HG03558 (cell line): ENCODE results near the gene SLMAP.
A peak's percentile ranks its signal among the peaks of the same experiment; 100 is the strongest.
"Not testable (repeated sequence)": the region's sequence is repeated elsewhere in the genome, so short reads cannot be mapped to it uniquely, and the experiment has no call there.

Experiments used
- ATAC-seq: cut with Tn5 transposase; IDR thresholded peaks from one replicate; pipeline ENCODE4 v1.9.1; 2021; ENCODE audit warnings: moderate number of reproducible peaks; ENCODE audit not compliant: unreplicated experiment; ENCODE audit errors: extremely low read depth

Gene SLMAP

DNA sequence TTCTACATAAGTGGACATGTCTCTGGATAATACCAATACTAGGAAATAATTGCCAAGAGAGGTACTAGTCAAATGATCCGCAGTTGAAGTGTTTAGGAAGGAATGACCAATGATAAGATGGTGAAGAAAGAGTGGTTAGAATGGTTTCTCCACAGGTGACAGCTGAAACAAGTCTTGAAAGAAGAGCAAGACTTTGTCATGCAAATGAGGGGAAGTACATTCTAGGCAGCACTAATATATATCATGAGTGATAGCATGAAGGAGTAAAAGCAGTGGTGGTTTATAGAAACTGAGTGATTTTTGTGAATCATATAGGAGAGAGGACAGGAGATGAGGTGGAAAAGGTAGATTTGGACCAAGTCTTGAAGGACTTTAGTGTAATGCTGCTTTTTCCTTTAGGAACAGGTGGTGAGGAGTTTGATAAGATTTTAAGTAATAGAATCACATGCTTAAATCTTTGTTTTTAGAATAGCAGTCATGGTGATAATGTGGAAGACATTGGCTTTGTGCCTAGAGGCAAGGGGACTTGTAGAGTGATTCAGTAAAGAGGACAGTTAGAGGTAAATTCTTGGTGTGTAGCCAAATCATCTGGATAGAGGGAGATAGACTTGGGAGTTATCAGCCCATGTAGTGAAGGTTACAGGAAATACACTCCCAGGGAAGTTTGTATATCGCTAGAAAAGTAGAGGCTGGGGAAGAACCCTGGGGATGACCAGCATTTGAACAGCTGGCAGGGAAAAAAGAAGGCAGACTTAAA is 31.9 kb downstream of the SLMAP start:
- peak; percentile 91 for ATAC-seq

- ATAC-seq, result no peak
Observed at GRCh38 chr3:57788624-57789018, 32.5 kb downstream of the SLMAP start.

DNA sequence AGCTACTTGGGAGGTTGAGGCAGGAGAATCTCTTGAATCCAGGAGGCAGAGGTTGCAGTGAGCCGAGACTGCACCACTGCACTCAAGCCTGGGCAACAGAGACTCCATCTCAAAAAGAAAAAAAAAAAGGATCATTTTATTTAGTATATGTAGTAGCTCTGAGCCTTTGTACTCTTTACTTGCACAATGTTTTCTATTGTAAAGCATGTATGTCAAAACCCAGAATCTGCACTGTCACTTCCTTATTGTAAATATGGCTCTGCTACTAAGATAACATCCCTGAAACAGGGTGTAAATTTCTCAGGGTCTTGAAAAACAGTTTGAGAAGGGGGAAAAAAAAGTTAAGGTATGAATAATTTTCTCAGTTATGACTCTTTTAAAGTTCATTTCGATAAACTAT is 35.1 kb downstream of the SLMAP start:
- no peak for ATAC-seq

DNA sequence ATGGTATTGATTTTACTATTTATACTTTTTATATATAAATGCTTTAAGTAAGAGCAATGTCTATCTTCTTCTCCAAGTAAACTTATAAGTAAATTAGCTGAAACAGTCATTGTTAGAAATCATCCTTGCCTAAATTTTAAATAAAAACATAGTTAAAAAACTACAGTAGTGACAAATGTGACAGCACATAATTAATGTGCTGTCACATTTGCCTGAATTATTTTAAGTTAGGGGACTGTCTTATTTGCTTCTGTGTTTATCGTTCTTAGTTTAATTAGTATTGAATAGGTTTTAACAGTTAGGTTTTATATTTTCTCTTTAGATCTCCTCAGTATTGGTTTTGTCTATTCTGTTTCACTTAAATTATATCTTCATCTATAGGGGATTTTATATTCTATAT is 36.1 kb downstream of the SLMAP start:
- ATAC-seq, result no peak

DNA sequence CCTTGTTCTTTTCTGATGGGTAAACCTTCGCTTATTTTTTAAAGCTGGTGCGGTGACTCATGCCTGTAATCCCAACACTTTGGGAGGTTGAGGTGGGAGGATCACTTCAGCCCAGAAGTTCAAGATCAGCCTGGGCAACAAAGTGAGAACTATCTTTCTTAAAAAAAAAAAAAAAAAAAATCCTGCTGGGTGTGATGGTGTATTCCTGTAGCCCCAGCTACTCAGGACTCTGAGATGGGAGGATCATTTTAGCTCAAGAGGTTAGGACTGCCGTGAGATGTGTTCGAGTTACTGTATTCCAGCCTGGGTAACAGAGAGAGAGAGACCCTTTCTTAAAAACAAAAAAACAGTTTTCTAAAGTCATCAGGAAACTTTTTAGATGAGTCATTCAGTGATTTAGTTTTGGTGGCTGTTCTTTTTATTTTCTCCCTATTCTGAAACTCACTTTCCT is 37.7 kb downstream of the SLMAP start:
- ATAC-seq, result no peak

DNA sequence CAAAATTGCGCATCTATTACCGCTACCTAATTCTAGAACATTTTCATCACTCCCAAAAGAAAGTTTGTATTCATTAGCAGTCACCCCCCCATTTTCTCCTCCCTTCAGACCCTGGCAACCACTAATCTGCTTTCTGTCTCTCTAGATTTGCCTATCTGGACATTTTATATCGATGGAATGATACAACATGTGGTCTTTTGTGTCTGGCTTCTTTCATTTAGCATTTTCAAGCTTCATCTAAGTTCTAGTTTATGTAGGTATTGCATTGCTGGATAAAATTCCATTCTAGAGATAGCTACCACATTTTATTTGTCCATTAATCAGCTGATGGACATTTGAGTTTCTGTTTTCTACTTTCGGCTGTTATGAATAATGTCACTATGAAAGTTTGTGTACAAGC is 38.4 kb downstream of the SLMAP start:
- no peak for ATAC-seq

GRCh38 chr3:57794951-57795350 is 38.8 kb downstream of the SLMAP start:
- no peak for ATAC-seq

DNA sequence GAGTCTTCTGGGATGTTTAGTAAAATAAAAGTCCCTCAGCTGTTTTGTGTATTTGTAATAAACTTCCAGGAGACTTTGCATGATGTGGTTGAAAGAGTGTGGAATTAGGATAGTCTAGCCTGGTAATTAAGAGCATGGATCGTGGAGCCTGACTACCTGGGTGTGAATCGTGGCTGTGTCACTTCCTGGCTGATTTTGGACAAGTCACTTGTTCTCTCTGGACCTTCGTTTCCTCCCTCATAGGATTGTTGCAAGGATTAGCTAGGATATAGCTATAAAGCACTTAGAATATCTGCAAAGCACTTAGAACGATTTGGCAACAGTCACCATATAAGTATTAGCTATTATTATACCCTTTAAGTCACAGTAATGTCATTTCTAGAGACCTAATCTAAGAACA is 40.2 kb downstream of the SLMAP start:
- no peak for ATAC-seq

GRCh38 chr3:57797701-57798487 is 41.8 kb downstream of the SLMAP start:
- no peak for ATAC-seq

- no peak for ATAC-seq
Observed at GRCh38 chr3:57803647-57804081, 47.6 kb downstream of the SLMAP start.

DNA sequence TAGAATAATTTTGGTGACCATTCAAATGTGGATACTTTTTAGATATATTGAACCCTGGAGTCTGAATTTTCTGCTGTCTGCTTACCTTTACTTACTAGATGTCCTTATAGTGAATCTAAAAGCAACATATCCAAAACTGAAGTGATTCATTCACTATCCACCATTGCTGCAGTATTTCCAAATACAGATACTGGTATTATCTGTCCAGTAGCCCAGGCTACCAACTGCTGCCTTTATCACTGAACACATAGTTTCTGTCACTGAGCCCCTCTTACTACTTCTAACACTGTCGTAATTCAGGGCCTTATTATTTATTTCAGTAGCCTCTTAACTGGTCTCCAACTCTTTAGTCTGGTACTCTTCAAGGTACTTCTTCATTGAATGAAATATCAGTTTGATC is 49.2 kb downstream of the SLMAP start:
- no peak for ATAC-seq

- no peak for ATAC-seq
Observed at GRCh38 chr3:57805674-57806073, 49.6 kb downstream of the SLMAP start.

DNA sequence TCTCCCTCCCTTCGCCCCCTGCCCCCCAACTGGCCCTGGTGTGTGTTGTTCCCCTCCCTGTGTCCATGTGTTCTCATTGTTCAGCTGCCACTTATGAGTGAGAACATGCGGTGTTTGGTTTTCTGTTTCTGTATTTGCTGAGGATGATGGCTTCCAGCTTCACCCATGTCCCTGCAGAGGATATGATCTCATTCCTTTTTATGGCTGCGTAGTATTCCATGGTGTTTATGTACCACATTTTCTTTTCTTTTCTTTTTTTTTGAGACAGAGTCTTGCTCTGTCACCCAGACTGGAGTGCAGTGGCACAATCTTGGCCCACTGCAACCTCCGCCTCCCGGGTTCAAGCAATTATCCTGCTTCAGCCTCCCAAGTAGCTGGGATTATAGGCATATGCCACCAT is 50.1 kb downstream of the SLMAP start:
- ATAC-seq, result not testable (repeated sequence)

DNA sequence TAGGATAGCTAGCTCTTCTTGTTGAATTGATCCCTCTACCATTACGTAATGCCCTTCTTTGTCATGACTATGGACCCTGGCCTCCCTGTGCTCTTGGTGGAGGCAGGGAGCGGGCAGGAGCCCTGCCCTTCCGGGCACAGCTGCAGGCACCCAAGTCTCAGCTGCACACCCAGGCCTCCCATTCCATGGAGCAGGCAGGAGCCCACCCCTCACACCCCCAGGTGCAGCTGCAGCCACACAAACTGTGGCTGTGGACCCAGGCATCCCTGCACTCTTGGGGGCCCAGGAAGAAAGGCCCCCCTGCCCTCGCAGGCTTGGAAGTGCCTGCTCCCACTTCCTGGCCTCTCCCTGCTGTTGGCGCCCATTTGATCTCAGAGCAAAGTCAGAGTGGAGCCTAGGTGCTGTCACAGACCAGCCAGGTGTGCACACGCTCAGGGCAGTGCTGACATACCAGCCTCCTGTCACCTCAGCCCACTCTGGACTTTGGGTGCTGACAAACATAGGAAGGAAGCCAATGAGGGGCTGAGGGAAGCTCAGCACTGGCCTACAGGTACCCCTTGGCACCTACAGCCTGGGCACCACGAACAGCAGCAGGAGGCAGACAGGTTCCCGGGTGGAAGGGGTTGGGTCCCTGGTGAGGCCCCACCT is 53.0 kb downstream of the SLMAP start:
- ATAC-seq, result no peak

- no peak for ATAC-seq
Observed at GRCh38 chr3:57809609-57809968, 53.5 kb downstream of the SLMAP start.

DNA sequence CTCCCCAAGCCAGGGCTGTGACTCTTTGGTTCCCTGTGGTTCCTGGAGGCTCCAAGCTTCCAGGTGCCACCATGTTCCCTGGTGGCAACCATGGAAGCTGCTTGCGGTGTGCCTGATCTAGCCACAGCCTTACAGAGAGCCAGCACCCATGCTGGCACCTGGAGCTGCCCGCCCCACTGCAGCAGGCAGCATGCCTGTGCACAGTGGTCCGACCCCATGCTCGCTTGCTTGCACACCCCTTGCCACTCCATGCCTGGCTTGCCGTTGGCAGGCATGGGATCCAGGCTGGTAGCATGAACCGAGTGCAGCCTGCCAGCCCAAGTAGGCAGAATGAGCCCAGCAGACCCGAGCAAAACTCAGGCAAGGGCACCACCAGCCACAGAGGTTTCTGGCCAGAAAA is 53.9 kb downstream of the SLMAP start:
- ATAC-seq, result no peak

- ATAC-seq, result no peak
Observed at GRCh38 chr3:57810471-57811137, 54.5 kb downstream of the SLMAP start.

DNA sequence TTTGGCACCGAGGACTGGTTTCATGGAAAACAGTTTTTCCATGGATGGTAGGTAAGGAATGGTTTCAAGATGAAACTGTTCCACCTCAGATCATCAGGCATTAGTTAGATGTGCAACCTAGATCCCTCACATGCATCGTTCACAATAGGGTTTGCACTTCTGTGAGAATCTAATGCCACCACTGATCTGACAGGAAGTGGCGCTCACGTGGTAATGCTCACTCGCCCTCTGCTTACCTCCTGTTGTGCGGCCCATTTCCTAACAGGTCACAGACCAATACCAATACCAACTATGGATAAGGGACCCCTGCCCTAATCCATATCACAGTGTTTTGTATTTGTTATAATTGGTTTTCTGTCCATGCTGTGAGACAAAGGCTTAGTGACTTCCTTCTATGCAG is 58.9 kb downstream of the SLMAP start:
- ATAC-seq, result no peak

DNA sequence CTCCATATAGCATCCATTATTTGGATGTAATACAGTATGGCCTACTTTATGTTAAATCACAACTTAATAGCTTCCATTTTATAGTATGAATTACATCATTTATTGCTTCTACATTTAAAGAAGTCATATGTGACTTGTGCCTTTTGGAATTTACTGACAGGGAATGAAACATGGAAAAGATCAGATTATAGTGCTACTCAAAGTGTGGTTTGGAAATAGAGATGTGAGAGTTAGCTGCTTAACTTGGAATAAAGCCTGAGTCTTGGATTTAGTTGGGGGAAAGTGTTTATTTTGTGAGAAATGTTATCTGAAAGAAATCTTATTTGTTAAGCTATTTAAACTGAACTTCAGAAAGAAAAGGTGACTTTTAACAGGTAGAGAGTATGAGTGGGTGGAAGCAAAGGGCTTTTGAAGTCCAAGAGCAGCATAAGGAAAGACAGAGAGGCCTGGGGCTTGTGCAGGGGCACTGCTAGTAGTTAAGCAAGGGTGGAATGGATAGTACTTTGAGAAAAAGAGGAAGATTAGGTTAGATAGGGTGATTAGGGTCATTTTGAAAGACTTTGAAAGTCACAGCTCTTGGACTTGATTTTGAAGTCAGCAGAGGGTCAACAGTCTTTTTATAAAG is 60.5 kb downstream of the SLMAP start:
- ATAC-seq, result no peak

GRCh38 chr3:57818772-57819171 is 62.7 kb downstream of the SLMAP start:
- ATAC-seq, result no peak
